Measurements from ENCODE around the gene DMRTA2.

The DMRTA2 gene
- 0 to 0.13 (median 0) reads per million in 18 experiments for total RNA-seq

DNA sequence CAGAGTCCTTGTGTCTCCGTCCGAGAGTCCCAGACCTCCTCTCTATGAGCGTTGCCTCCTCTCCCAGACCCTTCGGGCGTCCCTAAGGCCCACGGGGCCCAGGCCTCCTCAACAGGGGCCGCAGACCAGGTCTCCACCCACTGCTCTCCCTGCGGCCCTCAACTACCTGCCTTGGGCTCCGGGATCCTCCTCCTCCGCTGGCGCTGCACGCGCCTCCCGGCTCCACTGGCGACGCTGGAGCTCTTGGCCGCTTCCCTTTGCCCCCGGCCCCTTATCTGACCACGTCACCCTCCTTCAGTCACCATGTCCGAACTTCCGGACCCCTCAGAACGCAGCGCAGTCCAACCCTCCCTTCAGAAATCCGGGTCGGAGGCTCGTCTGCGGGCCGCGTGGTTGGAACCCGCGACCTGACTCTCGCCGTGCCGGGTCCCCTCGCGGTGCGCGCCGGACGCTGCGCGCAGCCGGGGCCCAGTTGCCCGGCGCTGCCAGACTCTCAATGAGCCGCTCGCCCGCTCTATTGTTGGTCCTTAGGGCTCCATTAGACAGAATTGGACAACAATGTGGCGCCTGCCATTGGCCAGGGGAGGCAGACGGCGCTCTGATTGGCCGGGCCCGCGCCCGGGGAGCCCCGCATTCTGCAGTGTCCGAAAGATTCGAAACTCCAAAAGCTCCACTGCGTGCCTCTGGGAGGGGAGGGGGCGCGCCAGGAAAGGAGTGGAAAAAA, at the start of gene DMRTA2:
DMRTA2 (minus strand) TSS at position 498 of the 724 bp plus-strand sequence. CDS start 1,907 bp downstream, outside the sequence.
- DNase-seq = no peak

DNA sequence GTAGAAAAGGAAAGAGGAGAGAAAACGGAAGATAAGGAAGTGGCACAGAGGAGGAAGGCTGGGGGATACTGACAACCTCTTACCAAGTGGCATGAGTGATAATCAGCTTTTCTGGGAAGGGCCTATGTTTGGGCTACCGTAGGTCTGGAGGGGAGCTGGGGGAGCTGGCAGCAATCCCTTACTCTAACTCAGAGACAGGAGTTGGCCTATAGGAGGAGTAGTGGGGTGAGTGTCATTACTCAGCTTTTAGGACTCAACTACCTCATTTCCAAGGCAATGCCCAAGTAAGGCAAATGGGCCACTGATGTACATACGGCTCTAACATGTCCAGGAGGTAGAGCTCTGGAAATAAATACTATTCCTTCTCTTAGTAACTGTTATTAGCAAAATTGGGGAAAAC, 48.7 kb upstream of the DMRTA2 start:
- DNase-seq = no peak

DNA sequence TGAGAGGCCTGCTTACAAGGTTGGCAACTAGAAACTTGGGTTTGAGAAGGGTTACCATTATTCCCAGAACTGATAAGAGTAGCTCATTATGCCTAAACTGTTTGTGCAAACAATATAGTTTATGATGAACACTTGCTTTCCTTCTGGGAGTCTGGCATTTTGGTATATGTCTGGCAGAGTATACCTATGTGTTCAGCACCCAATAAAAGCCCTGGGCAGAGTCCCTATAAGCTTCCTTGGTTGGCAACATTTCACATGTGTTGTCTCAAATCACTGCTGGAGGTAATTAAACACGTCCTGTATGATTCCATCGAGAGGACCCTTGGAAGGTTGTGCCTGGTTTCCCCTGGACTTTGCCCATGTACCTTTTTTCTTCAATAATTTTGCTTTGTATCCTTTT, 39.7 kb upstream of the DMRTA2 start:
- DNase-seq = no peak

DNA sequence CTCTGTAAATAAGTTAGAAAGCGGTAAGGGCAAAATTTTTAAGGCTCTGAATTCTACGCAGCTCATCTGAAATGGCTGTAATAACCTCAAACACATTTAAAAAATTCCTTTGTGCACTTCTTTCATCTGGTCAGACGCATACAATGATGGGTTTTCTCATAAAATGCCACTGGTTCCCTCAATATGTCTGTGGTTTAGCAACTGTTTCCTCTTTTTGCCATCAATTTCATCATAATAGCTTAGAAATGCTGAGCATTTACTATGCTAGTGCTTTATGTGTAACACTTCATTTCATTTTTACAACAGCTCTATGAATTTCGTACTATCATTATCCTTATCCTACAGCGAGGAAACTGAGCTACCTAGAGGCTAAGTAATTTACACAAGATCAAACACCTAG, 35.3 kb upstream of the DMRTA2 start:
- DNase-seq = peak; percentile 45 to 89

DNA sequence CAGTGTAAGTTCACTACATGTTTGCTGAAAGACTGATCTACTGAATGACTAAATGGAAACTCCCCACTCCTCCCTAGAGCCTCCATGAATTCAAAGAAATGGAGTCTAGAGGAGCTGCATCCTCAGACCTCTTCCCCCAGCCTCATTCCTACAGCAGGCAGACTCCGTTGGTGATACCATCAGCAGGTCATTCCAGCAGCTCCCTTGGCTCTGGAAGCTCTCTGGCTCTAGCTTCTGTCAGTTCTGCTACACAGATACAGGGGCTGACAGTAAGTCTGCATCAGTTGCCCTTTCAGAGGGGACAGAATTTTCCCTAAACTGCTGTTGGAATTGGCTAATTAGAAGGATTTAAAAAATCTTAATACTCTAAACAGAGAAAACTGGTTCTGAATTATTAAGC, 31.7 kb upstream of the DMRTA2 start:
- DNase-seq = no peak

DNA sequence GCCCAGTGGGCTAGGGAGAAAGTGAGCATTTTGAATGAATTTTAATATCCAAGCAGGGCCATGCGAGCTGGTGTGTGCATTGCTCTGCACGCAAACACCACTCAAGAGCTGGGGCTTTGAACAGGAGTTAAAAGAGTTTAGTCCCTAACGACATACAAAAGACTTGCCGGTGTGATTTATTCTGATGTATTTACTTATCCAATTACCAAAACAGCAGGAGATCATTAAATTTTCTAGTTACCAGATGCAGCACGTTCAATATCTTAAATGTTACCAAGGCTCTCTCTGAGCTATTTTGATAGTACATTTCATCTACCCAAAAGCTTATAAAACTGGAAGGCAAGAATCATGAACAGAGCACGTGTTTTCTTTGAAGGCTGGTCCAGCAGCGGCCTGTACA, 30.0 kb upstream of the DMRTA2 start:
- DNase-seq = no peak

DNA sequence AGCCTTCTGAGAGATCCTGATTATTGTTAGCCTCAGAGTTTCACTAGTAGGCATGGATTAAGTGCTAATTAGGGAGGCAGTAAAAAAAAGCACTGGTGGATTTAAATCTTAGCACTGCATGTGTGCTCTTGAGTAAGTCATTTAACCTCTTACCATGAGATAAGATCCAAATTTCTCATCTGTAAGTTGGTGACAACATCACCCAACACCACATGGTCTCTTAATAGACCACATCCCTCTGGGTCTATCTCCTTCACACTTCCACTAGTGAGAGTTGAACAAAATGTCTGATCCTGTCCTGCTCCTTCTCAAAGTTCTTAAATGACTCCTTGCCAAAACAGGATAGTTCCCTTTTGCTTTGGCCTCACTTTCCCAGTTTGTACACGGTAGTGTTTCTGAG, 29.5 kb upstream of the DMRTA2 start:
- no peak for DNase-seq

DNA sequence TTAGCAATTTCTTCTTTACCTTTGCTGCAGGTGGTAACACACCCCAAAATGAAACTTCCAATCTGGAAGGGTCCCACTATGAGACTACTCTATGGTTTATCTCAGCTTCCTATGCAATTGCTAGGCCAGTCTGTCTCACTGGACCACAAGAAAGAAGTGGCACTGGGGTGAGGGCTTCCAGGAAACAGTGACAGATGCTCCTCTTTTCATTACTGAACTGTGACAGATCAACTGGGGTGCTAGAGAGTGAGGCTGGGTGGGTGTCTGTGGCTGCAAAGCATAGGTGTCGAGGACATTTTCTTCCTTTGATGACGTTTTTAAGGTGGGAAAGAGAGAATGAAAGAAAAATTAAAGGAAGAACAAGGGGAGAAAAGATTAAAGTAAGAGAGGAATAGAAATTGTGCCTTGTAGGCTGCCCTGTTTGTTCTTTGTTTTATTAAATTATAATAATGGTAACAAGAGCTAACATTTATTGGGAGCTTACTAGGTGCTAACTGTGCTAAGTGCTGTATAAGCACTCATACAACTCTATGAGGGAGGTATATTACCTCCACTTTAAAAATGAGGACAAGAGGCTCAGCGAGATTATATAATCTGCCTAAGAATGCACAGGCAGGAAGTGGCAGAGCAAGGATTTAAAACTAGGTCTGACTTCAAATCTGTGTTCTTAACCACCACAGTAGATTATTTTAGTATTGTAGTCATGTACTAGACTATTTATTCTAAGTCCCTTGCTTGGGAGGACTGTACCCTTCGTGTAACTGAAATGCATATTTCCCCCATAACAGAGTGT, 27.8 kb upstream of the DMRTA2 start:
- DNase-seq = no peak

DNA sequence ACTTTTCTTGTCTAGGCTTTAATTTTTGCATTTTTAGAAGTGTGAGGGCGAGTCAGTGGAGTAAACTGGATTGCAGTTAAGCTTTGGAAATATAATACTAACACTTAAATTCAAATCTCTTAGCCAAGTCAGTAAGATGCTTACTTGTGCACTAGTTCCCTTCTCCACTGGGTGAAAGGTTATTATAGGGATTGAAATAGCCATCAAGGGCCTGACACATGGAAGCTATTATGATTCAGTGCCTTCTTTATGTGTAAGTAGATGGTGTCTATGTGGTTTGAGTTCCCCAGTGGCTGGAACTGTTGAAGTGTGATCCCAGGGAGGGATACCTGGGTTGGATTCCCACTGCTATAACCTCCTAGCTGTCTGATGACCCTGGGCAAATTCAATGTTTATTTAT, 24.7 kb upstream of the DMRTA2 start:
- no peak for DNase-seq

DNA sequence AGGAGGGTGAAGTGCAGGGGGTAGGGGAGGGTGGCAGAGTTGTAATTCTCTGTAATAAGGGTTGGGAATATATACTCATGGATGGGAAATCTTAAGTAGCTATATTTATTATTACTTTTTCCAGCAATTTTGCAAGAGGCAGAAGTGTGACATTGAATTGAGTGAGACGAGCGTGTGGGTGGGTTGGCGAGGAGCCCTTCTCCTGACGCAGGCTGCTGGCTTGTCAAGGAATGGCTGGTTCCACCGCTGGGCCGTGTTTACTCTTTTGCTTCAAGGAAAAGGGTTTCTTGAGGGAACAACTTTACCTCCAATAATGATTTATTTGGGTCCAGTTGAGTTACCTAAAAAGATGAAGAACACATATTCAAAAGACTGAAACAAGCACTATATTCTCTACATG, 17.9 kb upstream of the DMRTA2 start:
- no peak for DNase-seq

DNA sequence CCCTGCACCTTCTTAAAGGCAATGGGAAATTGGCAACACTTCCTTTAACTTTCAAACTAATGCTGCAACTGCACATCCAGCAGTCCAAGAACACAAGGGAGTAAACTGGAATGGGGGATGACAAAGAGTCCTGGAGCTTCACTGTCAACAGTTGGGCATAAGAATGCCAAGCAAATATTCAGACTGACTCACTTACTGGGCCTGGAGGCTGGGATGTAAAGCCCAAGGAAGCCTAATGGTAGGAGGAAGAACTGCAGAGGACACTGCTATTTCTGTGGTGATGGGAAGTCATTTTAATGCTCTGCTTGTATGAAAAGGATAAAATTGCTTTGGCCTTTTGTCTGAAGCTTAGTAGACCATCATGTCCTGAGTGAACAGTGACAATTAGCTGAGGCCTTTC, 15.7 kb upstream of the DMRTA2 start:
- DNase-seq = no peak

DNA sequence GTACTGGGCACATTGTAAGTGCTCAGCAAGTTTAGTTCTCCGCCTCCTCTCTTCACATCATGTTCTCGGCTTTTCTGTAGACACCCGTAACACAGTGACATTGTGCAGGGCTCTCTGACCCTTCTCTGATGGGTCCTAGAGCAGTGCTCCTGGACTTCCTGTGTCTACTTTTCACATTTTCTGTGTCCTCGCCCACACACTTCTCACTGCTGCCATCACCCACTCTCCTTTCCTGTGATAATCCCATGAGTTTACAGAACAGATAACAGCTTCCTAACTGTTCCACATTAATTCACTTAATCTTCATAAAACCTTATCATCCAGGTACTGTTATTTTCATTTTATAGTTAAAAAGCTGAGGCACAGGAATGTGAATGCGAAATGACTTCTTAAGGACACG, 13.2 kb upstream of the DMRTA2 start:
- no peak for DNase-seq

DNA sequence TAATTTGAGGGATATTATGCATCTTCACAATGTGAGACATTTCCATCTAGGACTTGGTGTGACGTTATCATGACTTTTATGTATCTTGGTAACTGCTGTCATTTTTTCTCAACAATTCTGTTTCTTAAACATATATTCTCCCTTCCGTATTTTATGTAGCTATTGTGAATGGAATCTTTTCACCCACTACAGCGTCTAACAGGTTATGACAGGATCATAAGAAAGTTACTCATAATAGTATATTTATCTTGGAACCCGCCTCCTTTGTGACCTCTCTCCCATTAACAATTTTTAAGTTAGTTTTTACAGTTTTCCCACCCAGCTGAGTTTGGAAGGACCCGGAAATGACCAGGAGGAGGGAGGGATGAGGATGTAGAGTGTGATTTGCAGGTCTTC, 6.8 kb upstream of the DMRTA2 start:
- DNase-seq = no peak

DNA sequence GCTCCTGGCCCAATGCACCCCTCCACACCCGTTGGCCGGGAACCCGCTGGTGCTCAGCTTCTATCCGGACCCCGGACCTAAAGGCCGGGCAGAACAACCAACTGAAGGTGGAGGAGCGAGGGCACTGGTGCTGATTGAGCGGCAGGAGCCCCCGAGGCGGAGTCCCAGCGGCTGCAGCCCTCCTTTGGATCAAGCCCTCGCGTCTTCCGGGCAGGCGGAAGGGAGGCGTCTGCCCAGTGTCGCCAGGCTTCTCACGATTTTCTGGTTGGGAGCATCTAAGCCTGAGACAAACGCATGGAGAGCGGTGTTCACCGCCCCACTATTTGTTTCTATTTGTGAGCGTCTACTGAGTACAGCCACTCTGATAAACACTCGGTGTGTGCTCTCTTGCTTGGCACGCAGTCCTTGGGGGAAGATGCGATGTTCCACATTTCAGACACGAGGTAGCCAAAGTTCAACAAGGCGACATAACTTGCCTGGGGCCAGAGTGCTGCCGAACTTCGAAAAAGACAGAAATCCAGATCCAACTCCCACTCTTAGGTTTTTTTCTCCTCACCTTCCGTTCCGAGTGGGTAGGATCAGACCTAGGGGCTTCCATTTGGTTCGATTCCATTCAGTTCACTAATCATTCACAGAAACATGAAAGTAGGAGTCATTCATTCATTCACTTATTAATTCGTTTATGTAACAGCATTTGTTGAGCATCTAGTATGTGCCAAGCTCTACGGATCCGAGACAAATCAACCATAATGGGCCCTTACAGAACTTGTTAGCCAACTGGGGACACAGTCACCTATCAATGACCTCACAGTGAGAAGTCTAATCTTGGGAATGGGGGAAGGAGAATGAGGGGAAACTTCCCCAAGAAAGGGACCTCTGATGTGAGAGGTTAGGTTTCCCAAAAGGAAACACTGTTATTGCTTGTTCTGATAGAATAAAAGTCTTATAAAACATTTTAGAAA, 4.9 kb upstream of the DMRTA2 start:
- no peak for DNase-seq

DNA sequence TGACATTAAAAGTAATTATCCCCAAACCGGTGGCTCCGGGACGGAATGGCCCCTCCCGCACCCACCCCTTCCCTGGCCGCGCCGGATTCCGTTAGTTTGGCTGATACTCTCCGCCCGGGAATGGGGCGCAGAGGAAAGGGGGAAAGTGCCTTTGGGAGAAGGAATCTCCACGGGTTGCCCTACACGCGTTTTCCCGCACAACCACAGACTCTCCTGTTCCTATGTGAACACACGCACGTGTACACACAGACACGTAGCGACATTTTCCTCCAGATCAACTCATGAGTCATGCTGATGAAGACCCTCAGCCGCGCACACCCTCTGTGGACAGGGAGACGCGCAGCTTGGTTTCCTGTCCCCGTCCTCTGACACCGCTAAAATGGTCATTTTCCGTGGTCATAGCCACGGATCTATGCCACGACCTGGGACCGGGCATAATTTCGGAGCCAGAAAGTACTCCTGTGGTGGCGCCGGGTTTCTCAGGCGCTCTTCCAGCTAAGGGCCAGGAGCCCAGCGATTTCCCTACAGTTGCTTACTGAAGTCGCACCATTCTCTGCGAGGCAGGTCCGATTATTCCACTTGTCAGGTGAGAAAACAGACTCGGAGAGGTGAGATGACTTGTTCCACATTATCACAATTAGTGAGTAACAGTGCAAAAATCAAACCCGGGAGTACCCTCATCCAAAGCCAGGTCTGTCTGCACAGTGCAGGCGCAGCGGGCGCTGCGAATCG, 4.0 kb upstream of the DMRTA2 start:
- no peak for DNase-seq

DNA sequence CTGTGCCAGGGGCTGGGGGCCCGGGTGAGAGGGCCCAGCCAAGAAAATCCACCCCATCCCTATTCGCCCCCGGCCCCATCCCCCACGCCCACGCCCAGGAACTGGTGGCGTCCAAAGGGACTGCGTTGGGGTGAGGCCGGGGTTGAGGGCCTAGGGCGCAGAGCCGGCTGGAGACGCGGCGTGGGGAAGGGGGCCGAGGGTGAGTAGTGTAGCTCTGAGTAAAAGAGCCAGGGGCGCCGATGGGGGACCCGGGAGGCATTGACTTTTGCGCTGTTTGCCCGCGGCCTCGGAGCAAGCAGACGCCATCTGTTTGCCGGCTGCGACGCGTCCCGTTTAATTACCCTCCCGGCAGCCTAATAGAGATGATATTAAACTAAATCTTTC, 3.5 kb upstream of the DMRTA2 start:
- DNase-seq = no peak

DNA sequence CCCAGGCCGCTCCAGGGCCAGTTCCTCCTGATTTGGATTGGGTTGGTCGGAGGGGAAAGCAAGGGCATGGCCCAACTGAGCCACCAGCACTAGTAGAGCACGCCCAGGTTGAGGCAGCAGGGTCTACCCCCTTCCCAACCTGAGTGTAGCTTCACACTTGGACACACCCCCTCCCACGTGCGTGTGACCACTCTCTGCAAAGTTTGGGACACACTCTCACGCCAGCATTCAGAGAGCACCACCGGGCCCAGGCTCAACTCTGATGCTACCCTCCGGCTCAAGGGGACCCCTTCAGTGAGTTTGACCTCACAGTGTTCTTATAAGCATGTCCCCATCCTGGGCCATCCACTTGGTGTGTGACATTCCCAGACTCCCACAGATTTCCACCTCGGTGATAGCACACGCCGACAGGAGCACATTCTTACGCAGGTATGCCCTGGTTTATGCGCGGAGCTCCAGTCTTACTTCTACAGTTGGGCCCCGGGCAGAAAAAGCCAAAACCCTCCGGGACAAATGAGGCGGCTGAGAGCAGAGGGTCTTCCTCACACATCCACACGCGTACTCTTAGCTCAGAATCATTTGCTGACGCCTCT, 3.0 kb upstream of the DMRTA2 start:
- no peak for DNase-seq

DNA sequence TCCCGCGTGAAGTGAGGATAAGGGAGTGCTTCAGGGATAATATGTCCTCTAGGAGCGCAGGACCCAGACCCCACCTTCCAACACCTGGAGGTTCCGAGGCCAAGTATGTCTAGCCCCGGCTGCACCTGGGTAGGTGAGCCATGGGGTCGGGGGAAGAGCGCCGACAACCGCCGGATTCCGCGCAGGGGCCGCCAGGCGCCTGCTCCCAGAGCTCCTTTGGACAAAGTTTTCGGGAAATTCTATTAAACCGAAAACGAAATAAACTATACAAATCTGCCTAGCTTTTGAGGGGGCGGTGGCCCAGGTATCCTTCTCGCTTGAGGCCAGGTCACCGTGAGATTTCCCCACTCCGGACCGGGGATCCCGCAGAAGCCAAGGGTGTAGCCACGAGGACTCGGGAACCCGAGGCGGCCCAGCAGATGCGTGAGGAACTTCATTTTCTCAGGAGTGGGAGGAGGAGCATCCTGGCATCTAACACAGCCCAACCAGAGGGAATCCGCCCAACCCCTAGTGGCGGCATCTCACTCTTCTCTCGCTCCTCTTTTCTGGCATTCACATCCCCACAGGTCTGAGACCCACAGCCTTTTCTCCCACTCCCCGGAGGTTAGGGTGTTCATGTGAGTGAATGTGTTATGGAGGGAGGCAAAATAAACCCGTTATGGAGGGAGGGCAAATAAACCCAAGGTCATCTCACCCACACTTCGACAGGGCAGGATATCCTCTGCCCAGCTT, 2.3 kb upstream of the DMRTA2 start:
- peak; percentile 2 to 11 for DNase-seq

DNA sequence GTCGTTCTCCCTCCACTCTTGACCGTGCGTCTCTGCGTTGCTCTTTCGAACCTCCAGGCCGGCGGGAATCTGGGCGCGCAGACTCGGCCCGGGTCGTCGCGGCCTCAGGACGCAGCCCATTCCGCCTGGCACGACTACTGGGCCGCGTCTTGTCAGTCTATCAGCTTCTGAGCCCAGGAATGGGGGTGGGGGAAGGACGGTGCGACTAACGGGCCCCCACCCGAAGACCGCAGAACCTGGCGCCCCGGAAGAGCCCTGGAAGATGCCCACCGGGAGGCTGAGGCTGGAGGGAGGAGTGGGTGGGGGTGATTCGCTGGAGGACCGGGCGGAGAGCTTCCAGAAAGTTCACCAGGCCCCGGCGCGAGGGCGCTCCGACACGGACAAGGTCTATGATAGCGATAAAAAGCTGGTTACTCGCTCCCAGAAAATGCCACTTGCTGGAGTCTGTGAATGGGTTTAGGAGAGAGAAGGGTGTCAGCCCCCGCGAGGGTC, 1.7 kb upstream of the DMRTA2 start:
- DNase-seq = no peak

DNA sequence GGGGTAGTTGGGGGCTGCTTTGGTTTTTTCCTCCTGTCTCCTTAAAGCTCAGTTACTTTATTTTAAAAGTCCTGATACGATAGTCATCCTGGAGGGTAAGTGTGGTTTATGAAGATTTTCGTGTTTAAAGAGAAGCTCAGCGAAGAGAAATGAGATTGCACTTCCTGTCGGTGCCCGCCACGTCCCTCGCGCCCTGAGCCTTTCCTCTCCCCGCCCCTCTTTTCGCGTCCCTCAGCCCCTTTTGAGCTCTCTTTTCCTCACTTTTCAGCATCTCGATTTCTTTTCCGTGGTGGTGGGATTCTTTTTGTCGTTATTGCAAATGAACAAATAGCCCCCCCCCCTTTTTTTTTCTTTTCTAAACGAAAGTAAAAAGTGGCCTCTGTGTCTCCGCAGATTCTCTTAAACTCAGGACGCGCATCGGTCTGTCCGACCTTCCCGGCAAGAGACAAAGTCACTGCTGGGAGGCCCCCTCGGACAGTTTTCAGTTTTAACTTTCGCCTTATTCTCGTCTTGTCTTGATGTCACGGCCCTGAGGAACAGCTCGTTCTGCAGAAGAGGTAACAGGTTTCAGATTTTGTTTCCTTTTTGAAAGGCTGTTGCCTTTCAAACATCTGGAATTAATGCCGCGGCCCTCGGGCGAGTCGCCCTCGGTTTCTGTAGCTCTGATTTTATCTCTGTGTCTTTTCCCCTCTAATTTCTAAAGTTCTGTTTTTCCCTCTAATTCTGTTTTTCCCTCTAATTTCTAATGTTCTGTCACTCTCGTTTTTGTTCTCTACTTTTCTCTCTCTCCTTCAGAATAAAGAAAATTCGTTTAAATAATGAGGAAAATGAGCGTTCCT, 1.0 kb upstream of the DMRTA2 start:
- peak in 1 of 2 donors; percentile 14 for DNase-seq

All from inflammatory macrophage (primary cell).